HepG2 (cell line): ENCODE measurements around the gene FAAP20. TPM values are rescaled to one million over a fixed set of nuclear protein-coding genes. Genes with fewer than 3 reads are reported as not detected.

Experiments used
- AGO1 ChIP-seq: fragments of 200-400 bp; formaldehyde crosslinking; IDR thresholded peaks from 2 replicates; pipeline ENCODE4 v1.6.1; 2017; ENCODE audit warnings: mild to moderate bottlenecking, low read depth, low read length, moderate library complexity; ENCODE audit not compliant: poor library complexity, severe bottlenecking
- CAMTA2 ChIP-seq: sonication (generic); formaldehyde crosslinking; IDR thresholded peaks from 2 replicates; pipeline ENCODE4 v1.4.0; 2020; ENCODE audit warnings: mild to moderate bottlenecking, missing genetic modification reagents, borderline replicate concordance
- DBP ChIP-seq: sonication (generic); formaldehyde crosslinking; IDR thresholded peaks from 2 replicates; pipeline ENCODE4 v1.4.0; 2020; ENCODE audit warnings: missing genetic modification reagents; ENCODE audit errors: not compliant biosample characterization
- MAF1 ChIP-seq: sonication (generic); formaldehyde crosslinking; IDR thresholded peaks from 2 replicates; pipeline ENCODE4 v1.5.0; 2020; ENCODE audit warnings: missing genetic modification reagents, borderline replicate concordance
- MED1 ChIP-seq: sonication (generic); formaldehyde crosslinking; IDR thresholded peaks from 2 replicates; pipeline ENCODE4 v1.4.0; 2020; ENCODE audit warnings: missing genetic modification reagents
- MLXIP ChIP-seq: sonication (generic); formaldehyde crosslinking; IDR thresholded peaks from 2 replicates; pipeline ENCODE4 v1.9.0; 2021; ENCODE audit warnings: missing genetic modification reagents, borderline replicate concordance
- NONO ChIP-seq, 2 experiments: fragments of 450-650 bp in 1 of 2; sonication (generic) in 1 of 2; formaldehyde crosslinking in 1 of 2; IDR thresholded peaks in 1 of 2; conservative IDR thresholded peaks in 1 of 2; 2 replicates each; pipeline versions ENCODE4 v1.6.1 to v1.8.0; 2017 to 2022; ENCODE audit warnings: mild to moderate bottlenecking in 1 of 2, missing genetic modification reagents in 1 of 2, moderate library complexity in 1 of 2
- NR0B2 ChIP-seq: sonication (generic); formaldehyde crosslinking; IDR thresholded peaks from 2 replicates; pipeline ENCODE4 v1.4.0; 2020; ENCODE audit warnings: mild to moderate bottlenecking, missing genetic modification reagents
- PHF8 ChIP-seq: sonication (generic); formaldehyde crosslinking; IDR thresholded peaks from 2 replicates; pipeline ENCODE4 v1.5.0; 2020; ENCODE audit warnings: missing genetic modification reagents
- POLR2G ChIP-seq: fragments of 200-400 bp; formaldehyde crosslinking; IDR thresholded peaks from 2 replicates; pipeline ENCODE4 v1.6.1; 2018; ENCODE audit warnings: mild to moderate bottlenecking, low read depth, low read length, moderate library complexity
- RFX5 ChIP-seq: IDR thresholded peaks from 2 replicates; pipeline ENCODE4 v1.6.1; 2011; ENCODE audit warnings: low read depth, low read length, improper control_type of control experiment
- SIN3A ChIP-seq: IDR thresholded peaks from 2 replicates; pipeline ENCODE4 v1.6.1; 2011; ENCODE audit warnings: low read depth, mild to moderate bottlenecking, control low read depth, low read length, borderline replicate concordance
- SNAI1 ChIP-seq: sonication (generic); formaldehyde crosslinking; IDR thresholded peaks from 2 replicates; pipeline ENCODE4 v1.5.0; 2020; ENCODE audit warnings: mild to moderate bottlenecking, missing genetic modification reagents, borderline replicate concordance
- SOX13 ChIP-seq, 3 experiments: fragments of 450-650 bp in 1 of 3; sonication (generic) in 1 of 3; formaldehyde crosslinking in 1 of 3; IDR thresholded peaks in 2 of 3; conservative IDR thresholded peaks in 1 of 3; 2 replicates each; pipeline versions ENCODE4 v1.5.0 to v1.6.1; 2016 to 2020; ENCODE audit warnings: antibody characterized with exemption in 1 of 3, mild to moderate bottlenecking in 1 of 3, missing compliant biosample characterization in 1 of 3, missing genetic modification reagents in 1 of 3, moderate library complexity in 1 of 3
- ZBTB20 ChIP-seq: sonication (generic); formaldehyde crosslinking; IDR thresholded peaks from 2 replicates; pipeline ENCODE4 v1.8.1; 2023; ENCODE audit warnings: missing genetic modification reagents, low read depth, mild to moderate bottlenecking, borderline replicate concordance
- ZNF280B ChIP-seq: sonication (generic); formaldehyde crosslinking; IDR thresholded peaks from 2 replicates; pipeline ENCODE4 v1.5.0; 2020; ENCODE audit warnings: missing genetic modification reagents, mild to moderate bottlenecking, borderline replicate concordance
- ZNF558 ChIP-seq: sonication (generic); formaldehyde crosslinking; IDR thresholded peaks from 2 replicates; pipeline ENCODE4 v1.9.0; 2022; ENCODE audit warnings: mild to moderate bottlenecking, missing genetic modification reagents, borderline replicate concordance
- ZNF564 ChIP-seq: sonication (generic); formaldehyde crosslinking; IDR thresholded peaks from 2 replicates; pipeline ENCODE4 v1.8.1; 2023; ENCODE audit warnings: mild to moderate bottlenecking, missing genetic modification reagents
- ZNF749 ChIP-seq: sonication (generic); formaldehyde crosslinking; IDR thresholded peaks from 2 replicates; pipeline ENCODE4 v1.8.0; 2022; ENCODE audit warnings: mild to moderate bottlenecking, missing genetic modification reagents, moderate library complexity, borderline replicate concordance
- polyA plus RNA-seq, 8 experiments: library from polyadenylated mRNA; depleted of rRNA in 3 of 8; stranded (reverse) in 7 of 8; unstranded in 1 of 8; fragments of >200 nt; fragmentation: Illumina TruSeq in 4 of 8; extraction: Trizol in 4 of 8; gene quantifications; 2 replicates each; pipeline versions ENCODE4 v1.2.1 to v1.2.3, GENCODE V29; 2011 to 2016; ENCODE audit warnings: low read depth in 4 of 8, missing spikeins in 1 of 8, mixed read lengths in 1 of 8; ENCODE audit not compliant: insufficient read depth in 1 of 8
- total RNA-seq, 5 experiments: library from RNA; depleted of rRNA; stranded (reverse); fragments of >200 nt; fragmentation: Illumina TruSeq; extraction: Trizol; gene quantifications; 2 replicates each; pipeline ENCODE4 v1.2.3, GENCODE V29; 2016; ENCODE audit warnings: low read depth in 1 of 5

Gene FAAP20
- total and polyA plus RNA-seq, 2 of the 13 experiments (the other 11 are each of a cell fraction or from before 2014, with no cell fraction given) = 9.6 to 10.8 TPM

- peak; percentile 75 for TF ChIP-seq AGO1
- no peak for TF ChIP-seq NR0B2
- TF ChIP-seq ZBTB20 (CRISPR knock-in tag) = 0 out of 2 replicates have a peak, but pooled peaks have one; percentile 29
- TF ChIP-seq POLR2G = peak; percentile 35; the same call in 1 of the 2 replicates
- TF ChIP-seq DBP = no peak
- no peak for TF ChIP-seq MAF1 (CRISPR knock-in tag)
- TF ChIP-seq ZNF558 = no peak
- no peak for TF ChIP-seq ZNF564
- TF ChIP-seq MLXIP (CRISPR knock-in tag) = no peak
- TF ChIP-seq SOX13 (IDR thresholded peaks at IDR 0.05) = no peak
- TF ChIP-seq SOX13 (CRISPR knock-in tag; conservative IDR thresholded peaks at IDR 0.05 in 1 of 2, IDR thresholded peaks at IDR 0.05 in 1 of 2) = no peak
- no peak for TF ChIP-seq NONO (IDR thresholded peaks at IDR 0.05)
- TF ChIP-seq NONO (CRISPR knock-in tag; conservative IDR thresholded peaks at IDR 0.05) = 0 out of 2 replicates have a peak, but pooled peaks have one; percentile 31
- peak; percentile 64 for TF ChIP-seq RFX5
- TF ChIP-seq PHF8 (CRISPR knock-in tag) = peak; percentile 47
- no peak for TF ChIP-seq ZNF749 (CRISPR knock-in tag)
- TF ChIP-seq SNAI1 (CRISPR knock-in tag) = no peak
- 0 out of 2 replicates have a peak, but pooled peaks have one; percentile 45 for TF ChIP-seq CAMTA2 (CRISPR knock-in tag)
- no peak for TF ChIP-seq SIN3A
- no peak for TF ChIP-seq ZNF280B (CRISPR knock-in tag)
- 0 out of 2 replicates have a peak, but pooled peaks have one; percentile 8 for TF ChIP-seq MED1 (CRISPR knock-in tag)
These were observed 20.1 kb upstream of the FAAP20 start (continued) for GRCh38 chr1:2214541-2215241.
